HG03342 (cell line): Measurements from ENCODE around the gene KDM1B.
"Not testable (repeated sequence)": the region's sequence is repeated elsewhere in the genome, so short reads cannot be mapped to it uniquely, and the experiment has no call there.

Source experiments
- ATAC-seq: cut with Tn5 transposase; IDR thresholded peaks from one replicate; pipeline ENCODE4 v1.9.1; 2021; ENCODE audit warnings: mild to moderate bottlenecking, moderate library complexity; ENCODE audit not compliant: unreplicated experiment

KDM1B gene

GRCh38 chr6:18151391-18151790, 3.8 kb upstream of the KDM1B start:
- ATAC-seq, result not testable (repeated sequence)

GRCh38 chr6:18151801-18152200, 3.4 kb upstream of the KDM1B start:
- no peak for ATAC-seq

GRCh38 chr6:18153311-18153703, 1.9 kb upstream of the KDM1B start:
- no peak for ATAC-seq

DNA sequence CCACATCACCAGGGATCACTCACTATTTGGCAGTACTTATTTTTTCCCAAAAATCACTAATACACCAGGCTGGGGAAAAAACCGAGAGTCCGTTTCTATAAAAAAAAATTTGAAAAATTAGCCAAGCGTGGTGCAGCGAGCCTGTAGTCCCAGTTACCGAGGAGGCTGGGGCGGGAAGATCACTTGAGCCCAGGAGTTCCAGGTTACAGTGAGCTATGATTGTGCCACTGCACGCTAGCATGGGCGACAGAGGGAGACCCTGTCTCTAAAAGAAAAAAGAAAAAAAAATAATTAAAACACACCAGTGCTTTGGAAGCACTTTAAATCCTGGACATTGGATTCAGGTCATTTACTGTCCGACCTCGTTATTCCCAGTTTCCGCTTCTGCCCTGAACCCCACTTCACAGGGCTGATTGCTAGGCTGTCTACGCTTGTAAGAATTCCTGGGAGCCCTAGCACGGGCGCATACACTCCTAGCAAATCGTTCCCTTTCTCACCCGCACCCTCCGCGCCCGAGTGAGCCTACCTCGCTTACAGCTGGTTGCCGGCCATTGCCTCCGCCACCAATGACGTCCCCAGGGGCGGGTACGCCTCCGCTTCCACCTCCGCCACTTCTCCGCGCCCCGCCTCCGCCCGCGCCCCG, 594 bp upstream of the KDM1B start, which contains the start of gene TPMT:
Gene TPMT (minus strand): TSS at position 571 of the 643 bp plus-strand sequence. CDS start 5,950 bp downstream, outside the sequence.
- peak; percentile 53 for ATAC-seq

- peak; percentile 42 for ATAC-seq
These were observed 721 bp downstream of the KDM1B start for GRCh38 chr6:18155864-18156421.

- no peak for ATAC-seq
These were observed 5.7 kb downstream of the KDM1B start for GRCh38 chr6:18160911-18161310.

DNA sequence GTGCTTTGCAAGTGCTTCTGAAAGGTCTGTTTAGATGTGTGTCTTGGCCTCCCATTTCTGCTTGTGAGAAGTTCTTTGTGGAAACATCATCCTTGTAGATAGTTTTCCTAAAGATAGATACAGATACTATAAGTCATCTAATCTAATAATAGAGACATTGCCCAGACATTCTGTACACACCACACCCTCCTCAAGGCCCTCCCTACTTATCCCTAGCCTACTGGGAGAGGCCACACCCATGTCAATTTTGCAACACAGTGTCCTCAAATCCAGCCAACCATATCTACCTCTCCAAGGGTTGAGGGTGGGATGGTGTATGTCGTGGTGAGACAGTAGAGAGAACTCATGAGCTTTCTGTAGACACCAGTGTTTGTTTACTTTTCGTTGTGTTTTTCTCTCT, 6.2 kb downstream of the KDM1B start:
- ATAC-seq, result no peak

- no peak for ATAC-seq
These were observed 7.2 kb downstream of the KDM1B start for GRCh38 chr6:18162401-18162800.

DNA sequence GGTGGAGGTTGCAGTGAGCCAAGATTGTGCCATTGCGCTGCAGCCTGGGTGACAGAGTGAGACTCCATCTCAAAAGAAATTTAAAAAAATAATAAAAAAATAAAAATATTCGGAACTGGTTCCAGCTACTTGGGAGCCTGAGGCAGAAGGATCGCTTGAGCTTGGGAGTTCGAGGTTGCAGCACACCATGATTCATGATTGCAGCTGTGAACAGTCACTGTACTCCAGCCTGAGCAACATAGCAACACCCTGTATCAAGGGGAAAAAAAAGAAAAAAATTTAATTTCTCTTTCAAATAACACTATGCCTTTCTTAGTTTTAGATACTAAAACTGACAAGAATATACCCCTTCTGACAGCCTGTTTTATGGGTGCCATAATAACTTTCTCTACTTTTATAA, 10.5 kb downstream of the KDM1B start:
- ATAC-seq, result no peak

DNA sequence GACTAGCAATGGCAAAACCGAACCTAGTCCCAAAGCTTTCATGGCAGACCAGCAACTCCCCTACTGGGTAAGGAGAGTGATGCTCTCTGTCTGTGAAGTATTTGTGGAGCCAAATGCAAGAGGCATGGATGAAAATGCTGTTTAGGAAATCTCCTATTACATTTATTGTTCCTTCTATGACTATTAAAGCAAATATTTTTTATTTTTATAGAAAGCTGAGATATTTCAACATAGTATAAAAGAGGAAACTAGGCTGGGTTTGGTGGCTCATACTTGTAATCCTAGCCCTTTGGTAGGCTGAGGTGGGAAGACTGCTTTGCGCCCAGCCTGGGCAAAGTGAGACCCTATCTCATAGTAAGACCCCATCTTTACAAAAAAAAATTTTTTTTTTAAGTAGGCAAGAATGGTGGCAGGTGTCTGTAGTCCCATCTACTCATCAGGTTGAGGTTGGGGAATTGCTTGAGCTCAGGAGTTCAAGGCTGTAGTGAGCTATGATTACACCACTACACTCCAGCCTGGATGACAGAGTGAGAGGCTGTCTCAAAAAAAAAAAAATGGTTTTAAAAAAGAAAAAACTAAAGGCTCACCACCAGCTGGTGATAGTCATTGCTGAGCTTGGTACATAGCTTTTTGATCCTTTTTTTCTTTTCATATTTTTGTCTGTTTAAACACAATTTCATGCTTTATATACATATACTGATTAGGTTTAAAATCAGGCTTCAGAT, 11.3 kb downstream of the KDM1B start:
- no peak for ATAC-seq

- ATAC-seq, result no peak
These were observed 13.0 kb downstream of the KDM1B start for GRCh38 chr6:18168264-18168663.

DNA sequence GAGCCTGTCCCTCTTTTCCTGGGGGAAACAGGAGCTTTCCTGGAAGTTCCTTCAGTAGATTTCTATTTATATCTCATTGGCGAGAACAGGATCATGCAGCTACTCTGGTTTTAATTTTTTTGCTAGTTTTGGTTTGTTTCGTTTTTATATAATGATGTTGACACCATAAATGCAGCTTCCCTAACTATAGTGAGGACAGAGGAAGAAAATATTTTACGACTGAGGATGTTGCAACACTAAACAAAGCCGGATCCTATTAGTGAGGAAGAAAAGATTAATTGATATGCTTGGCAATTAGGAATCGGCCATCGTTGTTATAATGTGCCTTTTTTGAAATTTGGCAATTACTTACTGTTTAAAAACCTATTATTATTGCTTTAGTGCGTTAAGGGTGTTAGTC, 16.6 kb downstream of the KDM1B start:
- no peak for ATAC-seq

DNA sequence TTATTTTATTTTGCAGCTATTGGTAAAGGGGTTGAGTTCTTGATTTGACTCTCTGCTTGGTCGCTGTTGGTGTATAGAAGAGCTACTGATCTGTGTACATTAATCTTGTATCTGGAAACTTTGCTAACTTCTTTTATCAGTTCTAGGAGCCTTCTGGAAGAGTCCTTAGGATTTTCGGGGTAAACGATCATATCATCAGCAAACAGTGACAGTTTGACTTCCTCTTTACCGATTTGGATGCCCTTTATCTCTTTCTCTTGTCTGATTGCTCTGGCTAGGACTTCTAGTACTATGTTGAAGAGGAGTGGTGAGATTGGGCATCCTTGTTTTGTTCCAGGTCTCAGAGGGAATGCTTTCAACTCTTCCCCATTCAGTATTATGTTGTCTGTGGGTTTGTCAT, 21.0 kb downstream of the KDM1B start:
- ATAC-seq, result not testable (repeated sequence)

DNA sequence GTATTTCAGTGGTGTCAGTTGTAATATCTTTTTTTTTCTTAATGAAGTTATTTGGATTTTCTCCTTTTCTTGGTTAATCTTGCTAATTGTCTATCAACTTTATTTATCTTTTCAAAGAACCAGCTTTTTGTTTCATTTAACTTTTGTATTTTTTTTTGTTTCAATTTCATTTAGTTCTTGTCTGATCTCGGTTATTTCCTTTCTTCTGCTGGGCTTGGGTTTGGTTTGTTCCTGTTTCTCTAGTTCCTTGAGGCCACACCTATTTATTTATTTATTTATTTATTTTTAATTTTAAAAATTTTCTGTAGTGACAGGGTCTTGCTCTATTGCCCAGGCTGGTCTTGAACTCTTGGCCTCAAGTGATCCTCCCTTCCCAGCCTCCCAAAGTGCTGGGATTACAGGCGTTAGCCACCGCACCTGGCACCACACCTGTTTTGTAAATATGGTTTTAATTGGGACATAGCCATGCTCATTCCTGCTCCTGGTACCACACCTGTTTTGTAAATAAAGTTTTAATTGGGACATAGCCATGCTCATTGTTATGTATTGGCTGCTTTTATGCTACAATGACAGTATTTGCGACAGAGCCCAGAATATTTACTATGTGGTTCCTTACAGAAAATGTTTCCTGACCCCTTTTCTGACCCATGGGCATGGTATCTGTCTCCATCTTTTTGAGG, 22.2 kb downstream of the KDM1B start:
- no peak for ATAC-seq

DNA sequence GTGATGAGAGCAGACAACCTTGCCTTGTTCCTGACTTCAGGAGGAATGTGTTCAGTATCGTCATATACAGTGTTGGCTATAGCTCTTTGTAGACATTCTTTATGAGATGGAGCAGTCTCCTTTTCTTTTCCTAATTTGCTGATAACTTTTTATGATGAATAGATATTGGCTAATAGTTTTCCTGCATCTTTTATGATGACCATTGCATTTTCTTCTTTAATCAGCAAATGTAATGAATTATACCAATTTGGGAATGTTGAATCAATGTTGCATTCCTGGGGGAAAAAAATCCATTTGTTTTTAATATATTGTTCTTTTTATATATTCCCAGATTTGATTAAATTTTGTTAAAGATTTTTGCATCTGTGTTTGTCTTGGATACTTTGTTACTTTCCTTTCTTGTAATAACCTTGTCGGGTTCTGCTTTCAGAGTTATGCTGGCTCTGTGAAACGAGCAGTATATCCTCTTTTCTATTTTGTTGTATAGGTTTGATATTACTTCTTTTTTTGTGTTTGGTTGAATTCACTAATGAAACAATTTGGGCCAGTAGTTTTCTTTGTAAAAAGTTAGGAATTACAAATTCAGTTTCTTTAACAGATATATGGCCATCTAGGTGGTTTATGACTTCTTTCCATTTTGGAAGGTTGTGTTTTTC, 23.9 kb downstream of the KDM1B start:
- no peak for ATAC-seq

GRCh38 chr6:18179770-18180356, 24.6 kb downstream of the KDM1B start:
- no peak for ATAC-seq

DNA sequence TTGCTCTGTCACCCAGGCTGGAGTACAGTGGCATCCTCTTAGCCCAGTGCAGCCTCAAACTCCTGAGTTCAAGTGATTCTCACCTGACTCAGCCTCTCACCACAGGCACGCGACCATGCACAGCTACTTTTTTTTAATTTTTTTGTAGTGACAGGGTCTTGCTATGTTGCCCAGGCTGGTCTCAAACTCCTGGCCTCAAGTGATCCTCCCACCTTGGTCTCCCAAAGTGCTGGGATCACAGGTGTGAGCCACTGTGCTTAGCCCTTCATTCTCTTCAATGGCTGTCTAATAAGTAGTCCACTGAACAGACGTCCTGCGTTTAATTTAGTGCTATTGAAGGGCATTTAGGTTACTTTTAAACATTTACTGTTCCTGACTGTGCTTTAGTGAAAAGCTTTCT, 27.3 kb downstream of the KDM1B start:
- ATAC-seq, result no peak

DNA sequence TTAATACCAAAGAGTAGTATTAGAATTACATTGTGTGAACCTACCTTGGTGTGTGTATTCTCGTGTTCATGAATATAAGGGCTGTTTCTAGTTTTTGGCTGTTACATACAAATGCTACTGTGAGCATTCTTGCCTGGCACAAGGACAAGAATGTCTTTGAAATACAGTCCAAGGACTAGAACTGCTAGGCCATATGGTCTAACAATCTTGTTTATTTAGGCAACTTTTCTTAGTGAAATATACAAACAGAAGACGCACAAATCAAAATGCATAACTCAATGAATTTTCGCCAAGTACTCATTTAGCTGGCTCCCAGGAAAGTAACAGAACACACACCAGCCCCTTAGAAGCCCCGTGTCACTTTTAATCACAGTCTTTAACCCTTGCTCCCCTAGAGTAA, 28.5 kb downstream of the KDM1B start:
- ATAC-seq, result no peak

DNA sequence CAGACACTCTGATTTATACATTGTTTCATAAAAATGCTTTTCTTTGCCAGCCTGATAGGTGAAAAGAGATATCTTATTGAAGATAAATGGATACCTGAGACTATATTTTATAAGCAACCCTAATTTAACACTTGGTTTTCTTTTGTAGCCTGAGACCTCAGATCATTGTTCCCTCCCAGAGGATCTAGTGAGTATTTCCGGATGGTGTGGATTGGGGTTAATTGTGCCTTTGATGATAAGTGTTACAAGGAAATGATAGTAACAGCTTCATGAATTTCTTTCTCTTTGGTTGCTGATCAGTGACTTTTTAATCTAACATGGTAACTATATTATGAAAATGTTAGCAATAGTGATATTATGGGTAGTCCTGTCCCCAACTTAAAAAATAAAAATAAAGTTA, 30.4 kb downstream of the KDM1B start:
- no peak for ATAC-seq

DNA sequence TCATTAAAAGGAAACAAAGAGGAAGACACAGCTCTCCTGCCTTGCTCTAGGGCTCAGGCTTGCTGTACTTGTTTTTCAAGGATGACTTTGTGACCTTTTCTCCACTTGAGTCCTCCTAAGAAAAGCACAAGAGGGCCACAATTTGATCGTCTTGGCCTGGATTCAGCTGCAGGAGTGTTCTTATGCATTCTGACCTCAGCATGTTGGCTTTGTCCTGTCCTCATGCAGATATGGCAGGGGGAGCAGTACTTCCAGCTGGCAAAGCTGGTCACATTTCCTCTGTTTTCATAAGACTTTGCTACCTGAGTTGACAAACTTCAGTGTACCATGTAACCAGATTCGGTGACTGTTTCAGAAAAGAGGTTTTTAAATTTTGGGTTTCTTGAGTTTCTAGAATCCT, 30.8 kb downstream of the KDM1B start:
- ATAC-seq, result no peak
